Stimulated activated effector memory CD8-positive, alpha-beta T cell treated with anti-CD3 and anti-CD28 coated beads, Interleukin-12 subunit alpha, Interleukin-12 subunit beta, amount 100 ng/mL, for 72 hours (primary cell): ENCODE data around the gene MAOA.
"Not testable (repeated sequence)": the region's sequence is repeated elsewhere in the genome, so short reads cannot be mapped to it uniquely, and the experiment has no call there.

ENCODE experiments used
- ATAC-seq: fragments of 150-1000 bp; cut with Tn5 transposase; 2 replicates; pipeline ENCODE4 v1.10.0; 2021
- DNase-seq, 2 donors: peaks; one replicate each; pipeline ENCODE4 v3.0.0; 2021 to 2022; ENCODE audit warnings: low spot score in 2 of 2
- H3K27ac Mint-ChIP-seq: one replicate; pipeline ENCODE4 v1.8.0; 2022; ENCODE audit warnings: mild to moderate bottlenecking, mixed read lengths
- H3K36me3 Mint-ChIP-seq: one replicate; pipeline ENCODE4 v1.8.0; 2022; ENCODE audit warnings: mild to moderate bottlenecking, mixed read lengths
- H3K4me1 Mint-ChIP-seq: one replicate; pipeline ENCODE4 v1.8.0; 2022; ENCODE audit warnings: mixed read lengths
- H3K4me3 Mint-ChIP-seq: one replicate; pipeline ENCODE4 v1.8.0; 2022; ENCODE audit warnings: mild to moderate bottlenecking, mixed read lengths
- H3K9me3 Mint-ChIP-seq: one replicate; pipeline ENCODE4 v1.8.0; 2022; ENCODE audit warnings: mixed read lengths

Gene MAOA

GRCh38 chrX:43646800-43647199 lies 9.3 kb upstream of the MAOA start:
- Mint-ChIP-seq H3K27ac (no peak overlapping the region), H3K4me3 (no peak overlapping the region), H3K36me3 (no peaks in the 10 kb centered on the region), H3K9me3 (no peaks in the 10 kb centered on the region), H3K4me1 (peaks cover 6% of the 10 kb centered on the region)
- DNase-seq: no peak
- no peak for ATAC-seq

- peak overlapping the region; percentile 86 for H3K4me3 Mint-ChIP-seq
- no peaks in the 10 kb centered on the region for H3K9me3 Mint-ChIP-seq
- peak; percentile 67 to 89 for DNase-seq
- no peaks in the 10 kb centered on the region for H3K36me3 Mint-ChIP-seq
- peak; percentile 98 for ATAC-seq
- peaks cover 14% of the 10 kb centered on the region for H3K4me1 Mint-ChIP-seq
- peak overlapping the region; percentile 100 for H3K27ac Mint-ChIP-seq
Observed at GRCh38 chrX:43654431-43655150, 1.5 kb upstream of the MAOA start.

GRCh38 chrX:43655151-43656004 lies 721 bp upstream of the MAOA start:
- H3K36me3 Mint-ChIP-seq: no peaks in the 10 kb centered on the region
- peak overlapping the region; percentile 100 for H3K27ac Mint-ChIP-seq
- DNase-seq (peak; percentile 8 to 55), ATAC-seq (peak; percentile 58)
- H3K9me3 Mint-ChIP-seq: no peaks in the 10 kb centered on the region
- H3K4me1 Mint-ChIP-seq: peaks cover 14% of the 10 kb centered on the region
- peak overlapping the region; percentile 86 for H3K4me3 Mint-ChIP-seq

- H3K9me3 Mint-ChIP-seq: no peaks in the 10 kb centered on the region
- peaks cover 14% of the 10 kb centered on the region for H3K4me1 Mint-ChIP-seq
- peak overlapping the region; percentile 20 for H3K4me3 Mint-ChIP-seq
- DNase-seq (no peak), ATAC-seq (no peak)
- H3K27ac Mint-ChIP-seq: no peak overlapping the region
- no peaks in the 10 kb centered on the region for H3K36me3 Mint-ChIP-seq
Observed at GRCh38 chrX:43657671-43658070, 1.6 kb downstream of the MAOA start.

- H3K4me1 Mint-ChIP-seq: peaks cover 4% of the 10 kb centered on the region
- no peak overlapping the region for H3K27ac Mint-ChIP-seq
- no peaks in the 10 kb centered on the region for H3K36me3 Mint-ChIP-seq
- H3K9me3 Mint-ChIP-seq: no peaks in the 10 kb centered on the region
- H3K4me3 Mint-ChIP-seq: no peak overlapping the region
- DNase-seq: no peak
- ATAC-seq: no peak
Observed at GRCh38 chrX:43661521-43662240, 5.6 kb downstream of the MAOA start.

- Mint-ChIP-seq H3K27ac (no peak overlapping the region), H3K4me1 (peaks cover 3% of the 10 kb centered on the region), H3K36me3 (no peaks in the 10 kb centered on the region), H3K9me3 (no peaks in the 10 kb centered on the region), H3K4me3 (no peak overlapping the region)
- ATAC-seq: no peak
- DNase-seq: no peak
Observed at GRCh38 chrX:43663173-43663572, 7.1 kb downstream of the MAOA start.

- H3K4me3 Mint-ChIP-seq: no peak overlapping the region
- H3K9me3 Mint-ChIP-seq: no peaks in the 10 kb centered on the region
- DNase-seq (no peak), ATAC-seq (no peak)
- no peaks in the 10 kb centered on the region for H3K4me1 Mint-ChIP-seq
- H3K36me3 Mint-ChIP-seq: no peaks in the 10 kb centered on the region
- H3K27ac Mint-ChIP-seq: no peak overlapping the region
Observed at GRCh38 chrX:43664258-43664657, 8.2 kb downstream of the MAOA start.

GRCh38 chrX:43664708-43665107 lies 8.6 kb downstream of the MAOA start:
- Mint-ChIP-seq H3K4me3 (no peak overlapping the region), H3K4me1 (no peaks in the 10 kb centered on the region), H3K27ac (no peak overlapping the region), H3K9me3 (no peaks in the 10 kb centered on the region), H3K36me3 (no peaks in the 10 kb centered on the region)
- no peak for DNase-seq
- no peak for ATAC-seq

- no peaks in the 10 kb centered on the region for H3K9me3 Mint-ChIP-seq
- no peak overlapping the region for H3K4me3 Mint-ChIP-seq
- DNase-seq (no peak), ATAC-seq (peak; percentile 66)
- H3K27ac Mint-ChIP-seq: no peak overlapping the region
- H3K36me3 Mint-ChIP-seq: no peaks in the 10 kb centered on the region
- no peaks in the 10 kb centered on the region for H3K4me1 Mint-ChIP-seq
Observed at GRCh38 chrX:43666311-43666912, 10.3 kb downstream of the MAOA start.

- H3K4me3 Mint-ChIP-seq, H3K36me3 Mint-ChIP-seq, DNase-seq, H3K9me3 Mint-ChIP-seq, H3K27ac Mint-ChIP-seq, H3K4me1 Mint-ChIP-seq, ATAC-seq: not testable (repeated sequence)
Observed at GRCh38 chrX:43675965-43676628, 20.0 kb downstream of the MAOA start.

- H3K4me1 Mint-ChIP-seq: no peaks in the 10 kb centered on the region
- no peak for DNase-seq
- H3K27ac Mint-ChIP-seq: no peak overlapping the region
- H3K4me3 Mint-ChIP-seq: no peak overlapping the region
- no peaks in the 10 kb centered on the region for H3K9me3 Mint-ChIP-seq
- no peaks in the 10 kb centered on the region for H3K36me3 Mint-ChIP-seq
- ATAC-seq: no peak
Observed at GRCh38 chrX:43676971-43677572, 21.0 kb downstream of the MAOA start.

- Mint-ChIP-seq H3K9me3 (no peaks in the 10 kb centered on the region), H3K4me3 (no peak overlapping the region), H3K4me1 (no peaks in the 10 kb centered on the region), H3K36me3 (no peaks in the 10 kb centered on the region), H3K27ac (no peak overlapping the region)
- ATAC-seq: no peak
- DNase-seq: no peak
Observed at GRCh38 chrX:43677993-43678392, 21.9 kb downstream of the MAOA start.

GRCh38 chrX:43679058-43679457 lies 23.0 kb downstream of the MAOA start:
- DNase-seq (no peak), ATAC-seq (no peak)
- Mint-ChIP-seq H3K4me3 (no peak overlapping the region), H3K4me1 (no peaks in the 10 kb centered on the region), H3K36me3 (no peaks in the 10 kb centered on the region), H3K27ac (no peak overlapping the region), H3K9me3 (no peaks in the 10 kb centered on the region)

GRCh38 chrX:43679778-43680177 lies 23.7 kb downstream of the MAOA start:
- Mint-ChIP-seq H3K4me3 (no peak overlapping the region), H3K4me1 (no peaks in the 10 kb centered on the region), H3K27ac (no peak overlapping the region), H3K9me3 (no peaks in the 10 kb centered on the region), H3K36me3 (no peaks in the 10 kb centered on the region)
- DNase-seq: no peak
- ATAC-seq: no peak
